ENCODE data around the gene FAM98C.
"Not testable (repeated sequence)": the region's sequence is repeated elsewhere in the genome, so short reads cannot be mapped to it uniquely, and the experiment has no call there.

Gene FAM98C

GRCh38 chr19:38402967-38403674, at the start of gene FAM98C:
Gene FAM98C, plus strand, starts transcription at chr19:38403093. Its CDS starts 61 bp downstream, at chr19:38403154.
- DNase-seq: peak; percentile 68 to 98 (median 94)

DNA sequence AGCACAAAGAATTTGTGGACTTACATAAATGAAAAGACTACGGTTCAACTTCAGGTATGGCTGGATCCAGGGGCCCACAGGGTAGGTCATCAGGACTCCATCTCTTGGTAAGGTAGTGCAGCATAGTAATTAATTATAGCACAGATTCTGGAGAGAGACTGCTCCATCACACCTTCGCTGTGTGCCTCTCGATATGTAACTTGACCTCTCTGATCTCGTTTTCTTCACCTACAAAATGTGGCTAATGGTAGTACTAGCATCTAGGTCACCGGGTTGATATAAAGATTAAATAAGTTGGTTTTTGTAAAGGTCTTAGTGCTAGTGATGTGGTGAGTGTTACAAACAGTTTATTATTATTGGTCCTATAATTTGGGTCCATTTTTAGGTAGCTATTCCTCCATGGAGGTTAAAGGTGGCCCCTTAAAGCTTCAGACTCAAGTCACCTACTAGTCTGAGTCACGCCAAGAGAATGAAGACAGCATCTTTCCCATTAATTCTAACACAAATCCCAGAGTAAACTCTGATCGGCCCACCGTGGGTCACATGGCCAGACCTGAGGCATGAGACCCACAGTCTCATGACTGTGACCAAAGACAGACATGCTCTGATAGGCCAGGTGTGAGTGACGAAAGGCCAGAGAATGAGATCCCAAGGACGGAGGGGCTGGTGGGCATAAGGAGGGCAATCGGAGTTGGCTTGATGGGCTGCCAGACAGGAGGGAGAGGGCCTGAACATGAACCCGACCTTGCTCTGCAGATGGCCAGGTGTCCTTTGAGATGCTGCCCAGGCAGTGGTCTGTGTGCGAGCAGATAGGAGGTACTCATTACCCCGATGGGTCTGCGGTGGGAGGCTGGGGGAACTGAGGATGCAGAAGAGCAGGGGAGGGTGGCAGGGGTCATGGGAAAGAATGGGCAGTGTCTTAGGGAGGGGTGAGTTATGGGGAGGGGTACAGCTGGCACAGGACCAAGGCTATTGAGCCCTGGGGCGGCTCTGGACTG, 46.9 kb upstream of the FAM98C start:
- DNase-seq: no peak

- no peak for DNase-seq
Observed at GRCh38 chr19:38358071-38358470, 44.8 kb upstream of the FAM98C start.

- DNase-seq: no peak
Observed at GRCh38 chr19:38359242-38360021, 43.5 kb upstream of the FAM98C start.

DNA sequence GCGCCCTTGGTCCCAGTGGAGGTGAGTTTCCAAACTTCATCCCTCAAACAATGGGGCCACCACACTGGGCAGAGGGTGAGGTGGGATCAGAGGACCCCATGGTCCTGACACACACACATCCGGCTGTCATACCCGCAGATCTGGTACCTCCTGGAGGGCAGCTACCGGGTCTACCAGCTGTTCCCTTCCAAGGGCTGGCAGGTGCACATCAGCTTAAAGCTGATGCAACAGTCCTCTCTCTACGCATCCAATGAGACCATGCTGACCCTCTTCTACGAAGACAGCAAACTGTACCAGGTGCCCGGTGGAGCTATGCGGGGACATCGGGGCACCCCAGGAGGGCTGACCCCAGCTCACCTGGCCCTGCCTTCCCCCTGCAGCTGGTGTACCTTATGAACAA, 42.5 kb upstream of the FAM98C start:
- no peak for DNase-seq

DNA sequence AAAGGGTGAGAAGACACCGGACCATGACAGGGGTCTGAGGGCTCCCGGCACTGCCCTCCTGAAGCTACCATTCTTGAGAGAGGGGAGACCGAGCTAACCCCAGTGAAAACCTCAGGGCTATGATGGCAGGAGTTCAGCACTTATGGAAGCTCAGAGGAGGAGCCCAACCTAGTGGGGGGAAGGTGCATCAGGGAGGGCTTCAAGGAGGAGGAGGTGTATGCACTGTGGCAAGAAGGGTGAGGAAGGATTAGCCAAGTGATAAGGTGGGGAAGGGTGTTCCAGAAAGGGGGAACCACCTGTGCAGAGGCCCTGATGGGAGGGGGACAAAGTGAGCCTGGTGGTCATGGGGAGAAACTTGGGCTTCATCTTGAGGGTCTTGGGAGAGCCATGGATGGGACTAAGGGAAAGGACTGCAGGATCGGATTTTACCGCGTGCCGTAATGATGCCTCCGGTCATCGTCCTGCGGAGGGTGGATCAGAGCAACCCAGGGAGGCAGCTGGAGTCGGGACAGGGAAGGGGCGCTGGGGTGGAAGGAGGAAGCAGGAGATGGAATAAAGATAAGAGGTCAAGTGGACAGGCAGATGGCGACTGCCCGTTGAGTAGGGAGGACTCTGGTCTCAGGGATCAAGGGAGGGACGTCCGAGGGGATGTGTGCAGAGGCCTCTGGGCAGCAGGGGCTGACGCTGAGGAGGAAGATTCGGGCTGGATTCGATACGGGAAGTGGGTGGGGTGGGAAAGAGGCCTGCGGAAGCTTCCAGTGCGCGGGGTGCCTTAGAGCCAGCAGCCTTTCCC, 41.9 kb upstream of the FAM98C start:
- DNase-seq: no peak

DNA sequence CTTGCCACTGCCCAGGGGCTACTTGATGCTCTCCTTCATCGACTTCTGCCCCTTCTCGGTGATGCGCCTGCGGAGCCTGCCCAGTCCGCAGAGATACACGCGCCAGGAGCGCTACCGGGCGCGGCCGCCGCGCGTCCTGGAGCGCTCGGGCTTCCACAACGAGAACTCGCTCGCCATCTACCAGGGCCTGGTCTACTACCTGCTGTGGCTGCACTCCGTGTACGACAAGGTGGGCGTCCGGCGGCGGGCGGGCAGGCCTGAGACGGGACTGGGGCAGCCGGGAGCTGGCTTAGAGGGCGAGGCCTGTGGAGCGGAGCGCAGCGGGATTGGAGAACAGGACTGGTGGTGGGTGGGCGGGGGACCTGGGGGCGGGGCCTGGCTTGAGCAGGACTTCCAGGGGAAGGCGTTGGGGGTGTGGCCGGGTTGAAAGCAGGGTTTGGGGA, 41.2 kb upstream of the FAM98C start:
- DNase-seq: peak in 47 of 56 donors; percentile 7 to 78 (median 33)

- DNase-seq: peak in 9 of 56 donors; percentile 1 to 78 (median 21)
Observed at GRCh38 chr19:38362076-38362945, 40.6 kb upstream of the FAM98C start.

DNA sequence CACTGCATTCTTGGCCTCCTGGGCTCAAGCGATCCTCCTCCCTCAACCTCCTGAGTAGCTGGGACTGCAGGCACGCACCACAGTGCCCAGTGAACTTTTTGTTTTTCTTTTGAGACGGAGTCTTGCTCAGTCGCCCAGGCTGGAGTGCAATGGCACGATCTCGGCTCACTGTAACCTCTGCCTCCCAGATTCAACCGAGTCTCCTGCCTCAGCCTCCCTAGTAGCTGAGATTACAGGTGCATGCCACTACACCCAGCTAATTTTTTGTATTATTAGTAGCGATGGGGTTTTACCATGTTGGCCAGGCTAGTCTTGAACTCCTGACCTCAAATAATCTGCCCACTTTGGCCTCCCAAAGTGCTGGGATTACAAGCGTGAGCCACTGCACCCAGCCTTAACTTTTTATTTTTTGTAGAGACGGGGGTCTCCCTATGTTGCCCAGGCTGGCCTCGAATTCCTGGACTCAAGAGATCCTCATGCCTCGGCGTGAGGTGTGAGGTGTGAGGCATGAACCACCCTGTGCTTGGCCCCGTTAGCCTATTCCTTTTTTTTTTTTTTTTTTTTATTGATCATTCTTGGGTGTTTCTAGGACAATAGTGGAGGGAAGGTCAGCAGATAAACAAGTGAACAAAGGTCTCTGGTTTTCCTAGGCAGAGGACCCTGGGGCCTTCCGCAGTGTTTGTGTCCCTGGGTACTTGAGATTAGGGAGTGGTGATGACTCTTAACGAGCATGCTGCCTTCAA, 39.8 kb upstream of the FAM98C start:
- not testable (repeated sequence) for DNase-seq

GRCh38 chr19:38367041-38367440, 35.9 kb upstream of the FAM98C start:
- no peak for DNase-seq

GRCh38 chr19:38369584-38369983, 33.3 kb upstream of the FAM98C start:
- no peak for DNase-seq

DNA sequence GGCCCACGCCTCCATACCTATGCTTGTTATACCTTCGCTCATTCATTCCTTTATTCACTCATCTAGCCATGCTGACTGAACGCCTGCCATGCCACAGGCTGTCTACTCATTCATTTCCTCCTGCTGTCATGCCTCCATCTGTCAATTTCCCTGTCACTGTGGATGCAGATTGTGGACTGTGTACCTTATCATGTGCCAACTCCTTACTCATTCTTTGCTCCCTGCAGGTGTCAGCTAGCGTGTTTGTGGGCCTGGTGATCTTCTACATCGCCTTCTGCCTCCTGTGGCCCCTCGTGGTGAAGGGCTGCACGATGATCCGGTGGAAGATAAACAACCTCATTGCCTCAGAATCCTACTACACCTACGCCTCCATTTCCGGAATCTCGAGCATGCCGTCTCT, 32.6 kb upstream of the FAM98C start:
- no peak for DNase-seq

- no peak for DNase-seq
Observed at GRCh38 chr19:38371081-38371480, 31.8 kb upstream of the FAM98C start.

DNA sequence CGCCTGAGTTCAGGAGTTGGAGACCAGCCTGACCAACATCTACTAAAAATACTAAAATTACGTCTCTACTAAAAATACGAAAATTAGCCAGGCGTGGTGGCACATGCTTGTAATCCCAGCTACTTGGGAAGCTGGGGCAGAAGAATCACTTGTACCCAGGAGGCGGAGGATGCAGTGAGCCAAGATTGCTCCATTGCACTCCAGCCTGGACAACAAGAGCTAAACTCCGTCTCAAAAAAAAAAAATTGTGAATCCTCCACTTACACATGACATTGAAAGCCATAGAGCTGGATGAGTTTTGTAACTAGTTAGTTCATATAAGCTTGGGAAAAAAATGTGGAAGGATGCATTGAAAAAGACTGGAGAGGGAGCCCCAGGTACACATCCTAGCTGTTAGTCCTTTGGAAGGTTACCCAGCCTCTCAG, 29.0 kb upstream of the FAM98C start:
- peak in 1 of 56 donors; percentile 17 for DNase-seq

DNA sequence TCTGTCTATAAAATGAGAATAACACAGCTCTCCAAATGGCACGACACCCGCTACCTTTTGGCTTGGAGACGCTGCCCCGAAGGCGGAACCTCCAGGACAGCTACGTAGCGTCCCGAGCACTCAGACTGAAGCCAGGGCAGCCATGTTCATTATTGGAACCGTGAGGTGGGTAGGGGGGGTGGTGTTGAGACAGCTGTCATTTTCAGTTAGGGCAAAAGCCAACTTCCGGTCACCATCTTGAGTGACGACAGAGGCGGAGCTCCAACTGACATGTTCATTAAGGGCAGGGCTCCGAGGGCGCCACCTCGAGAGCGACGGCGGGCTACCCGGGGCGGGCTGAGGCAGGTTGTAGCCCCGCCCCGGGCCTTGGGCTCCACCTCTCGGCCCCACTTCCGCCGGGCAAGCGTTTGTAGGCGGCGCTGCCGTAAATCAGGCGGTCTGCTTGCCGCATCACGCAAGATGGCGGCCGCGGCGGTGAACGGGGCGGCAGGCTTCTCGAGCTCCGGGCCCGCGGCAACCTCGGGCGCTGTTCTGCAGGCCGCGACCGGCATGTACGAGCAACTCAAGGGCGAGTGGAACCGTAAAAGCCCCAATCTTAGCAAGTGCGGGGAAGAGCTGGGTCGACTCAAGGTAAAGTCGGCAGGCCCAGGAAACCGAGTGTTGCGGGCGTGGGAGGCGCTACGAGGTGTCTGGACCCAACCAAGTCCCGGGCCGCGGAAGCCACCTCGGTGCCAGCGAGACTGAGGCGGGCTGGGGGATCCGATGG, 28.4 kb upstream of the FAM98C start, which contains the start of gene PSMD8:
Gene PSMD8 (plus strand): TSS at position 240 of the 766 bp plus-strand sequence. CDS start 31 bp downstream, at position 271.
- peak; percentile 56 to 100 (median 99) for DNase-seq

GRCh38 chr19:38375098-38375493, 27.8 kb upstream of the FAM98C start:
- DNase-seq: no peak

DNA sequence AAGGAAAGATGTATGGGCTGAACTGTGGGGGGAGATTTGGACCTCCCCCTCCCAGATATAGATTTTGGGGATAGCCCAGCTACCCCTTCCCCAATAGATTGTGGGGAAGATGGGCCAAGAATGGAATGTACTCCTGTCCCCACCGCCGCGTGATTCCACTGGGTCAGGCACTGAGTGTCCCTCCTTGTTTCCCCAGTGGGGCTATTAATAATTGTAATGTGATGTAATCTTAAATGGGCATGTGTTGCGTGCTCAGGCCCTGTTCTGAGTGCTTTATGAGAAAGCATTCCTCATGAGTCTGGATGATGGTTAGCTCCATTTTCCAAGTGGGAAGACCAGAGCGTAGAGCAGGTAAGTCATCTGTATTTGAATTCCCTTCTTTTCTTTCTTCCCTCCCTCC, 27.1 kb upstream of the FAM98C start:
- DNase-seq: no peak

DNA sequence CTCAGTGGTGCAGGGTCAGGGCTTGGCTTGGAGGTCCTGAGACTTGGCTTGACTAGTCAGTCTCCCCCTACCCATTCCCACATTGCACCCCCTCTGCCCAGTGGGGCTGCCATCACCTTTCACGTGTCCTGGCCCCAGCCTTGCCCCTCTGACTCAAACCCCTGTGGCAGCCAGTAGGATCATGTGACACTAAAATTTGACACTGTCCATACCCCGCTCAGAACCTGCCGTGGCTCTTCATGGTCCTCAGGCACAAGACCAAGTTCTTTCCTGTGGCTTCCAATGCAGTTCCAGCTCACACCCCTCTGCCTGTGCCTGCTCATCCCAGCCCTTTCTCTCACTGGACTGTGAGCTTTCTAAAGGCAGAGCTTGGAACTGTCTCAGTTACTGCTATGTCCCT, 26.3 kb upstream of the FAM98C start:
- DNase-seq: no peak

All from amygdala (tissue), 56 donors.